C1 segment of cervical spinal cord (tissue), 14 donors: ENCODE data around the gene RPS6KA2.

Source experiments
- DNase-seq, 14 donors: peaks; one replicate each; lab custom pipeline; 2025; lab: John Stamatoyannopoulos, UW

Gene RPS6KA2

GRCh38 chr6:166424431-166424830 is 202.6 kb downstream of the RPS6KA2 start:
- peak in 2 of 14 donors; percentile 35 to 50 for DNase-seq

GRCh38 chr6:166423781-166424180 is 203.3 kb downstream of the RPS6KA2 start:
- DNase-seq: peak in 9 of 14 donors; percentile 30 to 74 (median 40)

- DNase-seq: peak in 1 of 14 donors; percentile 34
These were observed 203.9 kb downstream of the RPS6KA2 start for GRCh38 chr6:166423051-166423745.

GRCh38 chr6:166422201-166422940 is 204.7 kb downstream of the RPS6KA2 start:
- peak in 2 of 14 donors; percentile 37 to 39 for DNase-seq

- DNase-seq: peak in 6 of 14 donors; percentile 24 to 34 (median 28)
These were observed 206.7 kb downstream of the RPS6KA2 start for GRCh38 chr6:166420351-166420750.

GRCh38 chr6:166419717-166420116 is 207.3 kb downstream of the RPS6KA2 start:
- no peak for DNase-seq

GRCh38 chr6:166419286-166419685 is 207.8 kb downstream of the RPS6KA2 start:
- DNase-seq: no peak

- DNase-seq: no peak
These were observed 208.3 kb downstream of the RPS6KA2 start for GRCh38 chr6:166418691-166419143.

- no peak for DNase-seq
These were observed 209.8 kb downstream of the RPS6KA2 start for GRCh38 chr6:166417285-166417691.

GRCh38 chr6:166415833-166416347 is 211.2 kb downstream of the RPS6KA2 start:
- DNase-seq: no peak

GRCh38 chr6:166415306-166415705 is 211.7 kb downstream of the RPS6KA2 start:
- DNase-seq: no peak

- DNase-seq: no peak
These were observed 213.5 kb downstream of the RPS6KA2 start for GRCh38 chr6:166413491-166413951.

GRCh38 chr6:166412911-166413384 is 214.1 kb downstream of the RPS6KA2 start:
- DNase-seq: no peak

GRCh38 chr6:166412156-166412910 is 214.7 kb downstream of the RPS6KA2 start:
- DNase-seq: no peak

- no peak for DNase-seq
These were observed 215.3 kb downstream of the RPS6KA2 start for GRCh38 chr6:166411721-166412151.

GRCh38 chr6:166411271-166411670 is 215.8 kb downstream of the RPS6KA2 start:
- DNase-seq: no peak

- no peak for DNase-seq
These were observed 216.6 kb downstream of the RPS6KA2 start for GRCh38 chr6:166410426-166410935.

- DNase-seq: no peak
These were observed 217.9 kb downstream of the RPS6KA2 start for GRCh38 chr6:166408936-166409755.

- no peak for DNase-seq
These were observed 220.9 kb downstream of the RPS6KA2 start for GRCh38 chr6:166406197-166406596.

- no peak for DNase-seq
These were observed 221.7 kb downstream of the RPS6KA2 start for GRCh38 chr6:166405386-166405785.
